ENCODE measurements around the gene PDE9A.

DNA sequence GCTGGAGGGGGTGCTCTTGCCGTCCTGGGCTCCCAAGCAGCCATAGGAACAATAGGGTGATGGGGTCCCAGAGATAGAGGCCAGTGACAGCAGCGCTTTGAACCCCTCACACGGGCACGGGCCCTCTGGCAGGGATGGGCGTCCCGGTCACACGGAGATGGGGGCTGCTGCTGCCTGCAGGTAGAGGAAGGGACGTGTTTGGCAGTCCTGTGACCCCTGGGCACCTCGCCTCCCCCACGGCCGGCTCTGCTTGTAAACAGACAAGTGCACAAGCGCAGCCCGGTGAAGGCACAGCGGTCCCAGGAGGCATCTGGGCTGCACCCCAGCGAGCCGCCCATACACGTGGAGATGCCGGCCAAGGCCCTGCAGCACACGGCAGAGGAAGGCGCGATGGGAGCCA, 36.5 kb upstream of the PDE9A start:
- TF ChIP-seq, protein P1, sequence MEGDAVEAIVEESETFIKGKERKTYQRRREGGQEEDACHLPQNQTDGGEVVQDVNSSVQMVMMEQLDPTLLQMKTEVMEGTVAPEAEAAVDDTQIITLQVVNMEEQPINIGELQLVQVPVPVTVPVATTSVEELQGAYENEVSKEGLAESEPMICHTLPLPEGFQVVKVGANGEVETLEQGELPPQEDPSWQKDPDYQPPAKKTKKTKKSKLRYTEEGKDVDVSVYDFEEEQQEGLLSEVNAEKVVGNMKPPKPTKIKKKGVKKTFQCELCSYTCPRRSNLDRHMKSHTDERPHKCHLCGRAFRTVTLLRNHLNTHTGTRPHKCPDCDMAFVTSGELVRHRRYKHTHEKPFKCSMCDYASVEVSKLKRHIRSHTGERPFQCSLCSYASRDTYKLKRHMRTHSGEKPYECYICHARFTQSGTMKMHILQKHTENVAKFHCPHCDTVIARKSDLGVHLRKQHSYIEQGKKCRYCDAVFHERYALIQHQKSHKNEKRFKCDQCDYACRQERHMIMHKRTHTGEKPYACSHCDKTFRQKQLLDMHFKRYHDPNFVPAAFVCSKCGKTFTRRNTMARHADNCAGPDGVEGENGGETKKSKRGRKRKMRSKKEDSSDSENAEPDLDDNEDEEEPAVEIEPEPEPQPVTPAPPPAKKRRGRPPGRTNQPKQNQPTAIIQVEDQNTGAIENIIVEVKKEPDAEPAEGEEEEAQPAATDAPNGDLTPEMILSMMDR (IDR thresholded peaks at IDR 0.05) = no peak
- no peak for TF ChIP-seq EP300 (IDR thresholded peaks at IDR 0.05)
